A549 (cell line): Measurements from ENCODE around the gene SRI. TPM values are rescaled to one million over a fixed set of nuclear protein-coding genes. Genes with fewer than 3 reads are reported as not detected.

Source experiments
- ATAC-seq, 2 experiments: fragments of 200-7000 bp in 1 of 2; fragments of >200 bp in 1 of 2; cut with Nextera tagmentation in 1 of 2; cut with Tn5 transposase in 1 of 2; 3 replicates each; pipeline versions ENCODE4 v1.8.0 to v1.9.1; 2018 to 2020; ENCODE audit warnings: mild to moderate bottlenecking in 1 of 2, moderate library complexity in 1 of 2
- CTCF ChIA-PET: fragments of 300-600 bp; sonication (Branson Sonifier 250); formaldehyde crosslinking; extraction: SDS; loops from one replicate; lab custom pipeline; 2021; ENCODE audit warnings: antibody characterized with exemption, inconsistent platforms; lab: Yijun Ruan, JAX
- POLR2A ChIA-PET: fragments of 350-600 bp; formaldehyde crosslinking; extraction: SDS; loops from one replicate; lab custom pipeline; 2021; ENCODE audit warnings: antibody characterized with exemption, inconsistent platforms; lab: Yijun Ruan, JAX
- DNase-seq, 2 experiments: peaks; one replicate each; pipeline versions ENCODE4 v3.0.0 to v3.0.0-alpha.2; 2011 to 2016; ENCODE audit warnings: low read depth in 1 of 2, low spot score in 1 of 2
- FAIRE-seq: peaks from 2 replicates; lab custom pipeline; 2011; peaks lifted over from hg19 to GRCh38; lab: Jason Lieb, UNC
- H3K27ac ChIP-seq, 2 experiments: fragments of >200 bp; sonication (Bioruptor Twin); formaldehyde crosslinking; 3 replicates each; pipeline ENCODE4 v1.5.1; 2016 to 2017
- H3K4me1 ChIP-seq: fragments of >200 bp; sonication (Bioruptor Twin); formaldehyde crosslinking; 3 replicates; pipeline ENCODE4 v1.6.1; 2016
- H3K4me2 ChIP-seq: fragments of >200 bp; sonication (Bioruptor Twin); formaldehyde crosslinking; 3 replicates; pipeline ENCODE4 v1.6.1; 2016
- H3K4me3 ChIP-seq: fragments of >200 bp; sonication (Bioruptor Twin); formaldehyde crosslinking; 3 replicates; pipeline ENCODE4 v1.5.1; 2016
- H3K9me3 ChIP-seq: fragments of >200 bp; sonication (Bioruptor Twin); formaldehyde crosslinking; 3 replicates; pipeline ENCODE4 v1.6.1; 2016
- BHLHE40 ChIP-seq: IDR thresholded peaks from 2 replicates; pipeline ENCODE4 v1.6.1; 2012; ENCODE audit warnings: low read depth, low read length, inconsistent platforms
- CBX8 ChIP-seq: fragments of 200-600 bp; sonication (generic); IDR thresholded peaks from 2 replicates; pipeline ENCODE4 v1.6.1; 2016
- CEBPB ChIP-seq, 2 experiments: fragments of >200 bp in 1 of 2; sonication (Bioruptor Twin) in 1 of 2; formaldehyde crosslinking in 1 of 2; IDR thresholded peaks; 2 replicates each; pipeline ENCODE4 v1.6.1; 2012 to 2016
- CHD2 ChIP-seq: fragments of 150-350 bp; IDR thresholded peaks from 2 replicates; pipeline ENCODE4 v1.6.1; 2014; ENCODE audit warnings: low read length; ENCODE audit not compliant: partially characterized antibody
- EP300 ChIP-seq, 2 experiments: fragments of >200 bp; sonication (Bioruptor Twin); formaldehyde crosslinking; IDR thresholded peaks; 2 replicates in 1 of 2; 3 replicates in 1 of 2; pipeline ENCODE4 v1.6.1; 2016 to 2017
- HOXA7 ChIP-seq: fragments of 250-450 bp; sonication (Bioruptor Pico); IDR thresholded peaks from 2 replicates; pipeline ENCODE4 v1.5.0; 2020; ENCODE audit warnings: mild to moderate bottlenecking, moderate library complexity
- MAZ ChIP-seq: fragments of 150-350 bp; IDR thresholded peaks from 2 replicates; pipeline ENCODE4 v1.6.1; 2014; ENCODE audit warnings: antibody characterized with exemption, low read depth, low read length, borderline replicate concordance
- NFE2L2 ChIP-seq: fragments of 150-350 bp; conservative IDR thresholded peaks from 2 replicates; pipeline ENCODE4 v1.6.1; 2014; ENCODE audit warnings: low read length
- PHF8 ChIP-seq: fragments of 200-600 bp; sonication (generic); IDR thresholded peaks from 2 replicates; pipeline ENCODE4 v1.6.1; 2016; ENCODE audit warnings: low read depth, mild to moderate bottlenecking, antibody characterized with exemption, moderate library complexity, borderline replicate concordance
- POLR2AphosphoS2 ChIP-seq: conservative IDR thresholded peaks from 2 replicates; pipeline ENCODE4 v1.6.1; 2012; ENCODE audit warnings: low read length, improper control_type of control experiment, inconsistent platforms
- RAD21 ChIP-seq, 2 experiments: fragments of >200 bp in 1 of 2; sonication (Bioruptor Twin) in 1 of 2; formaldehyde crosslinking in 1 of 2; IDR thresholded peaks in 1 of 2; conservative IDR thresholded peaks in 1 of 2; 2 replicates in 1 of 2; 3 replicates in 1 of 2; pipeline ENCODE4 v1.6.1; 2012 to 2018; ENCODE audit warnings: inconsistent platforms in 1 of 2
- RARB ChIP-seq: fragments of 250-450 bp; sonication (Bioruptor Pico); IDR thresholded peaks from 2 replicates; pipeline ENCODE4 v1.8.0; 2021; ENCODE audit warnings: mild to moderate bottlenecking, moderate library complexity
- SMC3 ChIP-seq: fragments of >200 bp; sonication (Bioruptor Twin); formaldehyde crosslinking; IDR thresholded peaks from 3 replicates; pipeline ENCODE4 v1.6.1; 2018; ENCODE audit warnings: inconsistent platforms
- SREBF2 ChIP-seq: fragments of 450-650 bp; IDR thresholded peaks from 2 replicates; pipeline ENCODE4 v1.6.1; 2014; ENCODE audit warnings: mild to moderate bottlenecking, moderate library complexity
- TFCP2L1 ChIP-seq: fragments of 250-450 bp; sonication (Bioruptor Pico); IDR thresholded peaks from 2 replicates; pipeline ENCODE4 v1.5.0; 2021; ENCODE audit warnings: mild to moderate bottlenecking
- ZC3H11A ChIP-seq: fragments of 450-650 bp; IDR thresholded peaks from 2 replicates; pipeline ENCODE4 v1.6.1; 2014; ENCODE audit warnings: antibody characterized with exemption, mild to moderate bottlenecking
- ZSCAN20 ChIP-seq: fragments of 250-450 bp; sonication (Bioruptor Pico); IDR thresholded peaks from 2 replicates; pipeline ENCODE4 v1.8.0; 2022; ENCODE audit warnings: mild to moderate bottlenecking, moderate library complexity
- WGBS: methylation state at CpG from one replicate; pipeline ENCODE4 v1.1.6; 2017; ENCODE audit errors: missing lambda C conversion rate; 5-methylcytosine and 5-hydroxymethylcytosine counted together
- polyA plus RNA-seq, 4 experiments: library from polyadenylated mRNA; depleted of rRNA in 3 of 4; stranded (reverse); fragments of >200 nt; fragmentation: RNase III in 1 of 4; extraction: RNeasy Plus Mini Kit Qiagen cat#74134 plus additional on column Dnase treatment in 1 of 4; gene quantifications; 2 replicates in 3 of 4; 3 replicates in 1 of 4; pipeline ENCODE4 v1.2.3, GENCODE V29; 2011 to 2017
- TF ChIP-seq, protein P1 (sequence below): fragments of 450-650 bp; IDR thresholded peaks from 2 replicates; pipeline ENCODE4 v1.6.1; 2014; ENCODE audit warnings: antibody characterized with exemption
- TF ChIP-seq, protein P2 (sequence below): fragments of >200 bp; sonication (Bioruptor Twin); formaldehyde crosslinking; IDR thresholded peaks from 3 replicates; pipeline ENCODE4 v1.5.1; 2016

The SRI gene
- polyA plus RNA-seq, 2 of the 4 experiments (the other 2 are of a cell fraction): 87.2 to 164 TPM

DNA sequence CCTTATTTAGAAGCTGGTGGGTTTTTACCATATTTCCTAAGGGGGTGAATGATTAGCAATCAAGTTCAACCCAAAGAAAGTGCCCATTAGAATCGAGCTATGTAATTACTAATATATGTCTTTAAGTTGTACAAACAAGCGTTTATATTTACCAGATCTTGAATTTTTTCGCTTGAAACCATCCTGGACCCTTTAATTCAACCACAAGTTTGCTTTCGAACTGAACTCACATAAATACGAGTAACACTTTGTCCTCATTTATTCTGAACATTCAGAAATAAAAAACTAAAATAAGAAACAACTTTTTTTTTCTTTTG, 1.5 kb downstream of the SRI start (continued):
- no peak for TF ChIP-seq ZSCAN20 (CRISPR knock-in tag)
- no peak for TF ChIP-seq NFE2L2
- no peak for TF ChIP-seq TFCP2L1 (CRISPR knock-in tag)

- WGBS: 82% methylated on average over 1 of the region's 1 CpG
- CTCF ChIA-PET: interaction anchor here (0.8 to 2.5 kb wide), 4 partner anchors 8 to 48 kb away, joined by 3 to 11 read pairs (median 4); no protein-coding TSS in a partner anchor
- peaks cover 17% of the 10 kb centered on the region for H3K4me1 ChIP-seq
- H3K4me2 ChIP-seq: peak overlapping the region; percentile 99
- FAIRE-seq (no peak), DNase-seq (no peak), ATAC-seq (no peak)
- H3K27ac ChIP-seq: no peak overlapping the region
- no peak overlapping the region; the same call in 2 of the 3 replicates for H3K4me3 ChIP-seq
- TF ChIP-seq BHLHE40 (no peak), EP300 (IDR thresholded peaks at IDR 0.05) (no peak), PHF8 (no peak), POLR2AphosphoS2 (no peak)
- H3K9me3 ChIP-seq: no peaks in the 10 kb centered on the region
- POLR2A ChIA-PET: no interaction called here
These were observed 2.0 kb downstream of the SRI start for GRCh38 chr7:88217675-88218428.

DNA sequence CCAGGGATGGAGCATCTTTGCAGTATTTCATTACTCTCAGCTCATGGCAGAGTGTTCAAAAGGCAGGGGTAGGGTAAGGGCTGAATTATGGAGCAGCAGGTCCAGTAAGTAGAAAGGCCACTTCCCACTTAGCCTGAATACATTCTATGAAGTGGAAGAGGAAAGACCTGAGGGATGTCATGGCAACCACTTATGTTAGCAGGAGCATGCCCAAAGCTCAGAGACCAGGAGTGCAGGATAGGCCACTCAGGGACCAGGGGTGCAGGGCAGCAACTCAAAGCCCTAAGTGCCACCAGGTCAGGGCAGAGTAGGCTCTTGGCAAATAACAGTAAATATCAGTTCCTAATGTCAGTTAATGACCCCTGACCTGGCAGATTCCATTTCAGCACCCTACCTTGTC, 3.6 kb downstream of the SRI start:
- Histone ChIP-seq H3K27ac (no peak overlapping the region), H3K9me3 (no peaks in the 10 kb centered on the region), H3K4me1 (peaks cover 17% of the 10 kb centered on the region), H3K4me3 (no peak overlapping the region), H3K4me2 (no peak overlapping the region)
- FAIRE-seq (no peak), ATAC-seq (no peak), DNase-seq (no peak)
- no peak for TF ChIP-seq HOXA7
- no peak for TF ChIP-seq SREBF2
- ChIA-PET CTCF (interaction anchor here (2.5 kb wide), 1 partner anchor 11 kb away, joined by 11 read pairs; no protein-coding TSS in a partner anchor), POLR2A (no interaction called here)

DNA sequence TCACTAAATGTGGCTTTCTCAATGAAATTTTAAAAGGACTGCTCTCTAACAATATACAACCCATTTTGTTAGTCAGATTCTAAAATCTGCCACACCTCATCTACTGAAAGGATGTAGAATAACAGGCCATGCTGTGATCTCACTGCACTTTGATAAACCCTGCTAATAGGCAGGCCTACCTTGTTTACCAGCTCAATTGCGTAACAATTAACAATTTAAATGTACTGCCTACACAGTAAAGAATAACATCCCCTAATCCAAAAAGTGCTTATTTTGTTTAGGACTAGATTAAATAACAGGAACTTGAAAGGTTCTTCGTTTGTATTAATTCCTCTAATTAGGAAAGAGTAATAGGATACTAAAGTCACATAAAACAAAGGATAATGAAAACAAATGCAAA, 4.5 kb downstream of the SRI start:
- ChIA-PET POLR2A (no interaction called here), CTCF (interaction anchor here (1.1 kb wide), 1 partner anchor 27 kb away, joined by 3 read pairs; no protein-coding TSS in a partner anchor)
- no peak for FAIRE-seq
- H3K4me1 ChIP-seq: peaks cover 11% of the 10 kb centered on the region
- no peak overlapping the region for H3K4me2 ChIP-seq
- no peak overlapping the region for H3K4me3 ChIP-seq
- DNase-seq: no peak
- no peak overlapping the region for H3K27ac ChIP-seq
- H3K9me3 ChIP-seq: no peaks in the 10 kb centered on the region
- peak; percentile 50 to 70; a peak in 3 of 4 replicates for TF ChIP-seq CEBPB (IDR thresholded peaks at IDR 0.05)
- TF ChIP-seq, protein P1, sequence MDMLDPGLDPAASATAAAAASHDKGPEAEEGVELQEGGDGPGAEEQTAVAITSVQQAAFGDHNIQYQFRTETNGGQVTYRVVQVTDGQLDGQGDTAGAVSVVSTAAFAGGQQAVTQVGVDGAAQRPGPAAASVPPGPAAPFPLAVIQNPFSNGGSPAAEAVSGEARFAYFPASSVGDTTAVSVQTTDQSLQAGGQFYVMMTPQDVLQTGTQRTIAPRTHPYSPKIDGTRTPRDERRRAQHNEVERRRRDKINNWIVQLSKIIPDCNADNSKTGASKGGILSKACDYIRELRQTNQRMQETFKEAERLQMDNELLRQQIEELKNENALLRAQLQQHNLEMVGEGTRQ: no peak
- TF ChIP-seq, all 56 proteins: peak for 1
- 70% methylated on average over 2 of the region's 2 CpGs for WGBS
- ATAC-seq: no peak

DNA sequence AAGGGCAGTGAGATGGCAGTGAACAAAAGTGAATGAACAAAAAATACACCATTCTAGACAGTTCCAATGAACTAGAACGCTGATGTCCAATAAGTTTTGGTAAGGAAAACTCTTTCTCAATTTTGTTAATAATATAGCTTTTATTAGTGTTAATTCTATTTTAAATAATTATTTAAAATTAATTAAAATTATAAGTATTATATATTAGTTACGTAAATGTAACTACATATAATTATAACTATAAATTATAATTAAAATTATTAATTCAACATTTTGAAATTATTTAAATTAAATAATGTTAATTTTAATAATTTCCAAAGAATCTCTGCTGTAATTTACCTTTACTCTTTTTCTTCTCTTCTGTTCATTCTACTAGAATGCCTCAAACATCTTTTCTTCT, 5.4 kb downstream of the SRI start:
- POLR2A ChIA-PET: no interaction called here

More for the DNA sequence above, 5.4 kb downstream of the SRI start:
- ATAC-seq: no peak
- Histone ChIP-seq H3K4me1 (peaks cover 11% of the 10 kb centered on the region), H3K4me2 (no peak overlapping the region), H3K27ac (no peak overlapping the region), H3K9me3 (no peaks in the 10 kb centered on the region), H3K4me3 (no peak overlapping the region)
- no peak for FAIRE-seq
- CTCF ChIA-PET: interaction anchor here (1.1 to 1.3 kb wide), 2 partner anchors 28 to 45 kb away, joined by 3 to 5 read pairs; no protein-coding TSS in a partner anchor
- 85% methylated on average over 2 of the region's 2 CpGs for WGBS
- DNase-seq: no peak
- TF ChIP-seq RARB (no peak), BHLHE40 (no peak), ZC3H11A (no peak), CBX8 (no peak), RAD21 (conservative IDR thresholded peaks at IDR 0.05 in 1 of 2, IDR thresholded peaks at IDR 0.05 in 1 of 2) (no peak), SMC3 (no peak), MAZ (no peak), CEBPB (IDR thresholded peaks at IDR 0.05) (no peak), CHD2 (no peak)
- TF ChIP-seq, protein P2, sequence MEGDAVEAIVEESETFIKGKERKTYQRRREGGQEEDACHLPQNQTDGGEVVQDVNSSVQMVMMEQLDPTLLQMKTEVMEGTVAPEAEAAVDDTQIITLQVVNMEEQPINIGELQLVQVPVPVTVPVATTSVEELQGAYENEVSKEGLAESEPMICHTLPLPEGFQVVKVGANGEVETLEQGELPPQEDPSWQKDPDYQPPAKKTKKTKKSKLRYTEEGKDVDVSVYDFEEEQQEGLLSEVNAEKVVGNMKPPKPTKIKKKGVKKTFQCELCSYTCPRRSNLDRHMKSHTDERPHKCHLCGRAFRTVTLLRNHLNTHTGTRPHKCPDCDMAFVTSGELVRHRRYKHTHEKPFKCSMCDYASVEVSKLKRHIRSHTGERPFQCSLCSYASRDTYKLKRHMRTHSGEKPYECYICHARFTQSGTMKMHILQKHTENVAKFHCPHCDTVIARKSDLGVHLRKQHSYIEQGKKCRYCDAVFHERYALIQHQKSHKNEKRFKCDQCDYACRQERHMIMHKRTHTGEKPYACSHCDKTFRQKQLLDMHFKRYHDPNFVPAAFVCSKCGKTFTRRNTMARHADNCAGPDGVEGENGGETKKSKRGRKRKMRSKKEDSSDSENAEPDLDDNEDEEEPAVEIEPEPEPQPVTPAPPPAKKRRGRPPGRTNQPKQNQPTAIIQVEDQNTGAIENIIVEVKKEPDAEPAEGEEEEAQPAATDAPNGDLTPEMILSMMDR: no peak
